HL-60 (cell line): ENCODE results near the gene PRG2.

Source experiments
- DNase-seq, 2 experiments: peaks; one replicate each; pipeline ENCODE4 v3.0.0-alpha.2; 2010 to 2020; ENCODE audit warnings: low read depth in 1 of 2, low spot score in 1 of 2
- H3K27ac ChIP-seq: fragments of 250-450 bp; sonication (Bioruptor Pico); replicated peaks from 2 replicates; pipeline ENCODE4 v1.5.1; 2020; ENCODE audit warnings: mild to moderate bottlenecking, moderate library complexity
- H3K27me3 ChIP-seq: fragments of 250-450 bp; sonication (Bioruptor Pico); 2 replicates; pipeline ENCODE4 v1.5.1; 2021; ENCODE audit warnings: mild to moderate bottlenecking, moderate library complexity; ENCODE audit not compliant: insufficient read depth, poor library complexity, severe bottlenecking
- H3K4me3 ChIP-seq: replicated peaks from 2 replicates; pipeline ENCODE4 v1.5.1; 2011; ENCODE audit warnings: mild to moderate bottlenecking, control low read depth, low read length; ENCODE audit not compliant: insufficient read depth
- GABPA ChIP-seq: IDR thresholded peaks from 2 replicates; pipeline ENCODE4 v1.6.1; 2012; ENCODE audit warnings: low read depth
- POLR2AphosphoS5 ChIP-seq: IDR thresholded peaks from 2 replicates; pipeline ENCODE4 v1.6.1; 2012; ENCODE audit warnings: low read depth
- SPI1 ChIP-seq: IDR thresholded peaks from 2 replicates; pipeline ENCODE4 v1.6.1; 2012; ENCODE audit warnings: low read depth, mild to moderate bottlenecking, borderline replicate concordance
- TF ChIP-seq, protein P1 (sequence below): IDR thresholded peaks from one replicate; pipeline ENCODE4 v1.5.1; 2011; ENCODE audit warnings: low read length, control low read depth, inconsistent platforms; ENCODE audit not compliant: insufficient read depth
- TF ChIP-seq, protein P2 (sequence below): IDR thresholded peaks from 2 replicates; pipeline ENCODE4 v1.6.1; 2012; ENCODE audit warnings: low read depth; ENCODE audit not compliant: insufficient replicate concordance

PRG2 gene

GRCh38 chr11:57376095-57377090, 14.1 kb downstream of the PRG2 start:
- TF ChIP-seq POLR2AphosphoS5 (no peak), GABPA (no peak), SPI1 (no peak)
- TF ChIP-seq, protein P1, sequence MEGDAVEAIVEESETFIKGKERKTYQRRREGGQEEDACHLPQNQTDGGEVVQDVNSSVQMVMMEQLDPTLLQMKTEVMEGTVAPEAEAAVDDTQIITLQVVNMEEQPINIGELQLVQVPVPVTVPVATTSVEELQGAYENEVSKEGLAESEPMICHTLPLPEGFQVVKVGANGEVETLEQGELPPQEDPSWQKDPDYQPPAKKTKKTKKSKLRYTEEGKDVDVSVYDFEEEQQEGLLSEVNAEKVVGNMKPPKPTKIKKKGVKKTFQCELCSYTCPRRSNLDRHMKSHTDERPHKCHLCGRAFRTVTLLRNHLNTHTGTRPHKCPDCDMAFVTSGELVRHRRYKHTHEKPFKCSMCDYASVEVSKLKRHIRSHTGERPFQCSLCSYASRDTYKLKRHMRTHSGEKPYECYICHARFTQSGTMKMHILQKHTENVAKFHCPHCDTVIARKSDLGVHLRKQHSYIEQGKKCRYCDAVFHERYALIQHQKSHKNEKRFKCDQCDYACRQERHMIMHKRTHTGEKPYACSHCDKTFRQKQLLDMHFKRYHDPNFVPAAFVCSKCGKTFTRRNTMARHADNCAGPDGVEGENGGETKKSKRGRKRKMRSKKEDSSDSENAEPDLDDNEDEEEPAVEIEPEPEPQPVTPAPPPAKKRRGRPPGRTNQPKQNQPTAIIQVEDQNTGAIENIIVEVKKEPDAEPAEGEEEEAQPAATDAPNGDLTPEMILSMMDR: no peak
- TF ChIP-seq, protein P2, sequence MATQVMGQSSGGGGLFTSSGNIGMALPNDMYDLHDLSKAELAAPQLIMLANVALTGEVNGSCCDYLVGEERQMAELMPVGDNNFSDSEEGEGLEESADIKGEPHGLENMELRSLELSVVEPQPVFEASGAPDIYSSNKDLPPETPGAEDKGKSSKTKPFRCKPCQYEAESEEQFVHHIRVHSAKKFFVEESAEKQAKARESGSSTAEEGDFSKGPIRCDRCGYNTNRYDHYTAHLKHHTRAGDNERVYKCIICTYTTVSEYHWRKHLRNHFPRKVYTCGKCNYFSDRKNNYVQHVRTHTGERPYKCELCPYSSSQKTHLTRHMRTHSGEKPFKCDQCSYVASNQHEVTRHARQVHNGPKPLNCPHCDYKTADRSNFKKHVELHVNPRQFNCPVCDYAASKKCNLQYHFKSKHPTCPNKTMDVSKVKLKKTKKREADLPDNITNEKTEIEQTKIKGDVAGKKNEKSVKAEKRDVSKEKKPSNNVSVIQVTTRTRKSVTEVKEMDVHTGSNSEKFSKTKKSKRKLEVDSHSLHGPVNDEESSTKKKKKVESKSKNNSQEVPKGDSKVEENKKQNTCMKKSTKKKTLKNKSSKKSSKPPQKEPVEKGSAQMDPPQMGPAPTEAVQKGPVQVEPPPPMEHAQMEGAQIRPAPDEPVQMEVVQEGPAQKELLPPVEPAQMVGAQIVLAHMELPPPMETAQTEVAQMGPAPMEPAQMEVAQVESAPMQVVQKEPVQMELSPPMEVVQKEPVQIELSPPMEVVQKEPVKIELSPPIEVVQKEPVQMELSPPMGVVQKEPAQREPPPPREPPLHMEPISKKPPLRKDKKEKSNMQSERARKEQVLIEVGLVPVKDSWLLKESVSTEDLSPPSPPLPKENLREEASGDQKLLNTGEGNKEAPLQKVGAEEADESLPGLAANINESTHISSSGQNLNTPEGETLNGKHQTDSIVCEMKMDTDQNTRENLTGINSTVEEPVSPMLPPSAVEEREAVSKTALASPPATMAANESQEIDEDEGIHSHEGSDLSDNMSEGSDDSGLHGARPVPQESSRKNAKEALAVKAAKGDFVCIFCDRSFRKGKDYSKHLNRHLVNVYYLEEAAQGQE: no peak
- H3K4me3 ChIP-seq: no peak overlapping the region
- H3K27me3 ChIP-seq: no peaks in the 10 kb centered on the region
- no peak overlapping the region for H3K27ac ChIP-seq
- DNase-seq: no peak

DNA sequence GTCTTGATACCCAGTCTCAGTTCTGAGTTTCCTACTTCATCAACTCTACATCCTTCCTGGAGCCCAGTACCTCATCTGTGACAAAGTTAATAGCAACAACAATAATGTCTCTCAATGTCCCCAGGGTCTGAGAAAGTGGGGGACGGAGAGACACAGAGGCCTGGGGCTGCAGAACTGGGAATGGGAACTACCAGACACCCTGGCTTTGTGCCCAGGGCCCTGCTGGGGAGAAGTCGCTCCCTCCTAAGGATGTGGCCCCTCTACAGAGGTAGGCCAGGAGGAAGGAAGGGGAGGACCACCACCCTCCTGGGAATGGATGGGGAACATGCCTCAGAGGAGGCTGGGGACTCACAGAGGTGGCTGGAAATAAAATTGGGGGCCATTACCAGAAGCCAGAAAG, 15.0 kb downstream of the PRG2 start:
- no peak for DNase-seq
- H3K4me3 ChIP-seq: no peak overlapping the region

GRCh38 chr11:57374966-57375365, 15.5 kb downstream of the PRG2 start:
- Histone ChIP-seq H3K27me3 (no peaks in the 10 kb centered on the region), H3K27ac (no peak overlapping the region), H3K4me3 (no peak overlapping the region)
- DNase-seq: no peak
- TF ChIP-seq GABPA: no peak
- TF ChIP-seq, protein P2: no peak
- TF ChIP-seq, protein P1: no peak
- TF ChIP-seq POLR2AphosphoS5: no peak
- TF ChIP-seq SPI1: no peak

More for the DNA sequence above, 15.0 kb downstream of the PRG2 start:
- TF ChIP-seq, protein P2: no peak
- TF ChIP-seq GABPA (no peak), SPI1 (no peak), POLR2AphosphoS5 (no peak)
- TF ChIP-seq, protein P1: no peak
- H3K27me3 ChIP-seq: no peaks in the 10 kb centered on the region
- H3K27ac ChIP-seq: no peak overlapping the region
